Measurements from ENCODE around the gene FOXD1. TPM values are rescaled to one million over a fixed set of nuclear protein-coding genes. Genes with fewer than 3 reads are reported as not detected.
"Not testable (repeated sequence)": the region's sequence is repeated elsewhere in the genome, so short reads cannot be mapped to it uniquely, and the experiment has no call there.

Gene FOXD1
- total RNA-seq, 1 donor from 2014 or later, result 16.8 TPM

DNA sequence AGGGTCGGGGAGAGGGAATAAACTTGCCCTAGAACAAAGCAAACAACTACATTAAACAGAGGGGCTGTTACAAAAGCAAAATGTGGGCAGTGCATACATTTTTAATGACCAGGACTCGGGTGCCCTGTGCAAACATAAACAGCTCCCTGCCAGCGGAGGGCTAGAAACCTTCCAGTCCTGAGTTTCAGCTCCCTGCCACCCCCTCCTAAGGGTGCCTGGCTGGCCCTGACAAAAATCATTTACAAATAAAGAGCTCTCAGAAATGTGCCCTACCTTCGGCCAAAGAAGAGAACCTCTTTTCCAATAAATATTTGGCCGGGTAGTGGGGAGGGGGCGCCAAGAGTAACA lies 29.5 kb downstream of the FOXD1 start:
- no peak for DNase-seq (ENCODE audit: extremely low read depth, low read depth, low spot score)

DNA sequence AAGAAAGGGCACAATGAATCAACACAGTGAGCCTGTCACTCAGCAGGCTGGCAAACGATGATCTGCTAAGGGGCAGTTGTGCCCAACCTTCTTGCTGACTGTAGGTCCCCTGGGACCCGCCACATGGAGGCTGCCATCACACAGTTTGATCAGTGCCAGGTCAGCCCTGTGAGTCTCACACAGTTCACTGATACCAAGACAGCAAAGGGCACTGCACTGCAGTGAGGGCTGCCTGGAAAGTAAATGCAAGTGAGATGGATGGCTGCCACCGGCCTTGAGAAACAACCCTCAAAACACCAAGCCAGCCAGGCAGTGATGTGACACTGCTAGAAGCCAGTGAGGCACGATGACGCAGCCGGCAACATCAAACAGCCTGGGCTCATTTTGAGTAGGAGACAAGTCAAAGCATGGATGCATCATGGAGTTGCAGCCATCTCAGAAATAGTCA lies 30.3 kb downstream of the FOXD1 start:
- no peak for DNase-seq (ENCODE audit: extremely low read depth, low read depth, low spot score)

DNA sequence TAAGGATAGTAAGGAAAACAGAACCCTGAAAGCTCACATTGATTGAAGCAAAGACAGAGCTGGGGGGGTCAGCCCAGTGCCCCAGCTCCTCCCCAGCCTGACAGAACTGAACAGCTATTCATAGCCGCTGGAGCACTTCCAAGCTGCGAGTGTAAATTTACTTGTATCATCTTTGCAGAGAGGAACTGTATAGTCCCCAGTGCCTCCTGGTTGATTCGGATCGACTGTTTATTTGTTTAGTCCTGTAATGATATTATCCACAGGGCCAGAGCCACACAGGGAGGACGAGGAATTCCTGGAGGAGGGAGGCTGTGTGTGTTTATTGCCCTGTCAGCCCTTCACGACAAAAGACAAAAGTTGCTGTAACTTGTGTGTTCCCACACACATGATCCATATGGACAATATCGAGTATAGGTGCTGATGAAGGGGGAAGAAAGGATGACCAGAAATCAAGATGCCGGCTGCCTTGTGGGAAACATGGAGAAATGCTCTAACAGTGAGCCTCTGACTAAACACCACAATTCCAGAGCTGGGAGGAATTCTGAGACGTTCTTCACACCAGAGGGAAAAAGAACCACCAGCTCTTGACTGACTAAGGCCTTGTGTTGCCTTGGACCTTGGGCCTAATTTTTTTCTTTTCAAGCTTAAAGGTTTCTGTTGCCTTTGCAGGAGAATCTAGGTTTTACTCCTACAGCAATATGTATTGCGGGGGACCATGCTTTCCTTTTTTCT lies 31.1 kb downstream of the FOXD1 start:
- no peak for DNase-seq (ENCODE audit: extremely low read depth, low read depth, low spot score)

DNA sequence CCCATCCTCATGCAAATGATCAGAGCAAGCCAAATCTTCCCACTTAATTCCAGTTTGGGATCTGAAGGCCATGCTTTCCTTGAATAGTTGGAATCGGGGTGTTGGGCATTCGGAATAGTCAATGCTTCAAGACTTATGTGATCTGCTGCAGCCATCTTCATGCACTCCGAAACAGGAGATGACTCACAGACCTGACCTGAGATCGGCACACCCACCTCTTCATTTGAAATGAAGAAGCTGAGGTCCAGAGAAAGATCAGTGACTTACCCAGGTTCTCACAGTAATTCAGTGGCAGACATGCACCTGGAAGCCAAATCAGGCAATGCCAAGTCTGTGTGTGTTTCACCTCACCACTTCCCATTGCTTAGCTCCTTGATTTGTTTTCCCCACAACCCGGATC lies 33.0 kb downstream of the FOXD1 start:
- no peak for DNase-seq (ENCODE audit: extremely low read depth, low read depth, low spot score)

DNA sequence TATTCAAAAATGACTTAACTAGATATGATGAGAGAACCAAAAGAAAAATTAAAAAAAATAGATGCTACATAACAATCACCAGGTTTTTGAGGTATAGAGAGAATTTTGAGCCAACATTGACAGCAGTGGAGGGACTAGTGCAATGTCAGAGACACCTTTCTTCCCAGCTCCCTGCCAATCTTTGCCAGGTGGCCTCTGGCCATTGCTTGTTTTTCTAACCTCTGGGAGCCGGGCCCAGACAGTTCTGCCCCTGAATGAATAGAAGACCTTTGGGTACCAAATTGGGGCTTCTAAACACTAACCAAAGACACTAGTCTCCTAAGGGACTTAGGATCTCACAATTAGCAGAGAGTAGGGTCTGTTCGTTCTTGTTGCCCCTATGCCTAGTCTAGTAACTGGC lies 33.4 kb downstream of the FOXD1 start:
- DNase-seq (ENCODE audit: extremely low read depth, low read depth, low spot score), result no peak

DNA sequence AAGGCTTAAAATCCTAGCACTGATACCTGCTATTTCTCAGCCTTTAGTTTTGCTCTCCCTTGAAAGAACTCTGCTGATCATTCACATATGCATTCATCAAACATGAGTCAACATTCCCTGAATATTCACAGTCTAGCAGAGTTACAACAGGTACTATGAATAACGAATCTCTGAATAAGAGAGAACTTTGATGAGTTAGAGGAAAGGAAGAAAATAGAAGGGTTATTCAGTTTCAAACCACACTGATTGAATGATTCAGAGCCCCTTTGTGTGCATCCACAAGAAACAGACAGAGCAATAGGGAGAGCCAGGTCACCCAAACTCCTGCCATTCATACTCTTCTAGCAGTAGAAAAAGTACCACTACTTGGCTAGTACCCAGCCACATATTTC lies 36.0 kb downstream of the FOXD1 start:
- DNase-seq (ENCODE audit: extremely low read depth, low read depth, low spot score), result no peak

DNA sequence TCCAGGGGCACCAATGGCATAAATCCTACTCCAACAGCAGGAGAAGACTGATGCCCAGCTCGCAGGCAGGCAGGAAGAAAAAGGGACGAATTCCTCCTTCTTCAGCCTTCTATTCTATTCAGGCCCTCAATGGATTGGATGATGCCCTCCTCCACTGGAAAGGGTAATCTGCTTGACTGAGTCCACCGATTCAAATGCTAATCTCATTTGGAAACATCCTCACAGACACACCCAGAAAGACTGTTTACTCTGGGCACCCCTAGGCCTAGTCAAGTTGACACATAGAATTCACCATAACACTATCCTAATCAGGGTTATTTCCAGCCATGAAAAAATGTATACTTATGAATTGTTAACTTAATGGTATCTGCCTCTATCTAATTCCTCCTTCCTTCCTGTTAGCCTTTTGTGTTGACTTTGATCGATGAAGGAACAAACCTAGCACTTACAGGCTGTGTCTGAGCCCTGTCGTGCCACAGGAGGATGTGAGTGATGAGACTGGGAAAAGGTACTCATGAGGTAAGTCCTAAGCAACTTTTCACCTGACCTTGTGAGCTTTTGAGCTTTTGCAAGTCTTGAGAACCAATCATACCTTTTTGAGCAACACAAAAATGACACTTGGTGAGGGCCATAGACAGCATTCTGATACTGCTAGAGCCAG lies 36.5 kb downstream of the FOXD1 start:
- no peak for DNase-seq (ENCODE audit: extremely low read depth, low read depth, low spot score)

DNA sequence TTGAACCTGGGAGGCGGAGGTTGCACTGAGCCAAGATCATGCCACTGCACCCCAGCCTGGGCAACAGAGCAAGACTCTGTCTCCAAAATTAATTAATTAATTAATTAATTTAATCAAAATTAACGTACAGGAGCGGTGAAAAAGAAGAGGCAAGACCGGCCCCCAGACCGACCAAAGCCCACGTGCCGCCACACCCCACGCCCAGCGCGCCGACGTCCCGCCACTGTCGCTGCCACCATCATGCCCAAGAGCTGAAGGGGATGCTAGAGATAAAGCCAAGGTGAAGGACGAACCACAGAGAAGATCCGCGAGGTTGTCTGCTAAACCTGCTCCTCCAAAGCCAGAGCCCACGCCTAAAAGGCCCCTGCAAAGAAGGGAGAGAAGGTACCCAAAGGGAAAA lies 38.6 kb downstream of the FOXD1 start:
- not testable (repeated sequence) for DNase-seq (ENCODE audit: extremely low read depth, low read depth, low spot score)

DNA sequence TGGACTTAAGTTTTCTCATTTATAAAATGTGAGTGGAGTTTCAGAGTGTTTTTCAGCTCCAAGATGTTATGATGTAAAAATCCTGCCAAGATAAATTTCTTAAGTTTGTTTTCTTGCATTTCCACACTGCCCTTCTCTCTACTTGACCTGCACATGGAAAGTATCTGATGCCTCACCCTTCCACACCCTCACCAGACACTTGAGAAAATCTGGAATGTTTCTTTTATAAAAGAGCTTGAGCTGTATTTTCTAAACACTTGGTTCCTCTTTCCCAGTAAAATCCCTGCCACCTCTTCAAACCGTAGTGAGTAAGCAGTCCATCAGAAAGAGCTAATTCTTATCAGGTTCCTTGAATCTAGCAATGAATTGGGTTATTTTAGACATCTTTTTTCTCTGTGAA lies 42.9 kb downstream of the FOXD1 start:
- no peak for DNase-seq (ENCODE audit: extremely low read depth, low read depth, low spot score)

DNA sequence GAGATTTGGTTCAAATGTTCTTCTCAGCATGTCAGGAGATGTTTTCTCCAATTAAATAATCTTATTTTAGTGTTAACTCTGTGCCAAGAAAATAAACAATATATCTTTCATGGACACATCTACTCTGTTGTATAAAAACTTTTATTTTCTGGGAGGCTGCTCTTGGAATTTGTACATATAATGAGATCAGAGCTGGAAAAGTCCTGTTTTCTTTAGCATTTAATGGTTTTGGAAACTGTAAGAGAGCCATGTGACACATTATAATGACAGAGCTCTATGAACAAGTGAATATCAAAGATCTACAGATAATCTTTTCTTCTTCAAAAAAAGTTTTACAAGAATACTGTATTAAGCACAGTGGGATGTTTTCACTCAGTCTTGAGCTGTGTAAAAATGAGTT lies 48.8 kb downstream of the FOXD1 start:
- DNase-seq (ENCODE audit: extremely low read depth, low read depth, low spot score), result no peak

Other genes with a start within 250 kb of the FOXD1 start
- 456 and 556 TPM in 2 replicates for gene BTF3, start 49.7 kb upstream of the FOXD1 start, total RNA-seq
- gene ANKRA2, start 116.9 kb upstream of the FOXD1 start, total RNA-seq, result 11.8 and 12.2 TPM in 2 replicates
- 9.5 and 16.5 TPM in 2 replicates for gene UTP15, start 117.0 kb upstream of the FOXD1 start, total RNA-seq
- gene ARHGEF28, start 177.4 kb upstream of the FOXD1 start, total RNA-seq, result 83.0 and 143 TPM in 2 replicates